GM23338 (cell line): ENCODE results near the gene FEN1. TPM values are rescaled to one million over a fixed set of nuclear protein-coding genes. Genes with fewer than 3 reads are reported as not detected.

Source experiments
- ATAC-seq: fragments of 200-7000 bp; cut with Tn5 transposase; 3 replicates; pipeline ENCODE4 v1.9.1; 2020
- DNase-seq: peaks from one replicate; pipeline ENCODE4 v3.0.0-alpha.2; 2015; ENCODE audit warnings: low spot score
- H2AFZ ChIP-seq: fragments of 200-600 bp; sonication (generic); 2 replicates; pipeline ENCODE4 v1.8.0; 2016; ENCODE audit warnings: antibody characterized with exemption, mild to moderate bottlenecking, moderate library complexity
- H3F3A ChIP-seq: fragments of 200-600 bp; sonication (generic); replicated peaks from 2 replicates; pipeline ENCODE4 v1.8.0; 2017; ENCODE audit warnings: antibody characterized with exemption, mixed run types, low read depth
- H3K27ac ChIP-seq: fragments of 200-600 bp; sonication (generic); 2 replicates; pipeline ENCODE4 v1.6.1; 2016; ENCODE audit warnings: low read depth
- H3K27me3 ChIP-seq: fragments of 200-600 bp; sonication (generic); 2 replicates; pipeline ENCODE4 v1.8.0; 2016; ENCODE audit warnings: mild to moderate bottlenecking, mixed run types, moderate library complexity; ENCODE audit not compliant: insufficient read depth
- H3K36me3 ChIP-seq: fragments of 200-600 bp; sonication (generic); 2 replicates; pipeline ENCODE4 v1.8.0; 2016; ENCODE audit warnings: mild to moderate bottlenecking; ENCODE audit not compliant: insufficient read depth
- H3K4me1 ChIP-seq: fragments of 200-600 bp; sonication (generic); 2 replicates; pipeline ENCODE4 v1.8.0; 2016; ENCODE audit warnings: mild to moderate bottlenecking, moderate library complexity; ENCODE audit not compliant: insufficient read depth
- H3K4me2 ChIP-seq: fragments of 200-600 bp; sonication (generic); 2 replicates; pipeline ENCODE4 v1.7.1; 2017; ENCODE audit warnings: mixed run types
- H3K4me3 ChIP-seq: fragments of 200-600 bp; sonication (generic); 2 replicates; pipeline ENCODE4 v1.6.1; 2016; ENCODE audit warnings: mixed run types
- H3K79me2 ChIP-seq: fragments of 200-600 bp; sonication (generic); replicated peaks from 2 replicates; pipeline ENCODE4 v1.8.0; 2017; ENCODE audit warnings: mild to moderate bottlenecking; ENCODE audit not compliant: insufficient read depth
- H3K9me2 ChIP-seq: fragments of 200-600 bp; sonication (generic); 2 replicates; pipeline ENCODE4 v1.8.0; 2017; ENCODE audit not compliant: insufficient read depth
- H4K20me1 ChIP-seq: fragments of 200-600 bp; sonication (generic); replicated peaks from 2 replicates; pipeline ENCODE4 v1.8.0; 2017; ENCODE audit warnings: mild to moderate bottlenecking; ENCODE audit not compliant: insufficient read depth
- H3K27ac Mint-ChIP-seq: 2 replicates; pipeline ENCODE4 v1.8.0; 2020; ENCODE audit warnings: inconsistent platforms, mild to moderate bottlenecking, moderate library complexity, mixed read lengths
- H3K27me3 Mint-ChIP-seq: 3 replicates; pipeline ENCODE4 v1.8.0; 2022; ENCODE audit warnings: low read depth, mild to moderate bottlenecking, moderate library complexity, mixed read lengths, inconsistent platforms; ENCODE audit not compliant: insufficient read depth, poor library complexity
- H3K36me3 Mint-ChIP-seq: 3 replicates; pipeline ENCODE4 v1.8.0; 2021; ENCODE audit warnings: low read depth, mild to moderate bottlenecking, inconsistent platforms, moderate library complexity, mixed read lengths
- H3K4me1 Mint-ChIP-seq: 3 replicates; pipeline ENCODE4 v1.8.0; 2020; ENCODE audit warnings: mild to moderate bottlenecking, inconsistent platforms, mixed read lengths
- H3K4me3 Mint-ChIP-seq: 3 replicates; pipeline ENCODE4 v1.8.0; 2021; ENCODE audit warnings: moderate library complexity, mild to moderate bottlenecking, inconsistent platforms, mixed read lengths
- H3K9me3 Mint-ChIP-seq: 3 replicates; pipeline ENCODE4 v1.8.0; 2020; ENCODE audit warnings: moderate library complexity, mild to moderate bottlenecking, inconsistent platforms, mixed read lengths
- CREB1 ChIP-seq: fragments of 250-450 bp; sonication (Bioruptor Pico); IDR thresholded peaks from 2 replicates; pipeline ENCODE4 v1.5.0; 2020; ENCODE audit warnings: low read depth, mild to moderate bottlenecking, moderate library complexity
- CTCF ChIP-seq, 2 experiments: fragments of 200-600 bp in 1 of 2; sonication (generic) in 1 of 2; conservative IDR thresholded peaks; 2 replicates each; pipeline versions ENCODE4 v1.5.1 to v1.6.1; 2016 to 2017; ENCODE audit warnings: antibody characterized with exemption in 2 of 2, low read depth in 2 of 2, mild to moderate bottlenecking in 2 of 2, moderate library complexity in 1 of 2
- ETS1 ChIP-seq: IDR thresholded peaks from 2 replicates; pipeline ENCODE4 v1.6.1; 2016; ENCODE audit warnings: antibody characterized with exemption
- EZH2phosphoT487 ChIP-seq: fragments of 200-600 bp; sonication (generic); IDR thresholded peaks from one replicate; pipeline ENCODE4 v1.8.1; 2018; ENCODE audit warnings: antibody characterized with exemption; ENCODE audit not compliant: unreplicated experiment
- NANOG ChIP-seq: IDR thresholded peaks from 2 replicates; pipeline ENCODE4 v1.6.1; 2016; ENCODE audit warnings: antibody characterized with exemption, borderline replicate concordance
- ZNF114 ChIP-seq: fragments of 250-450 bp; sonication (Bioruptor Pico); IDR thresholded peaks from 2 replicates; pipeline ENCODE4 v1.5.0; 2020; ENCODE audit warnings: mild to moderate bottlenecking, moderate library complexity
- ZNF331 ChIP-seq: fragments of 250-450 bp; sonication (Bioruptor Pico); IDR thresholded peaks from 2 replicates; pipeline ENCODE4 v1.5.0; 2020; ENCODE audit warnings: low read depth, mild to moderate bottlenecking, moderate library complexity
- polyA plus RNA-seq: library from polyadenylated mRNA; unstranded; fragments of >200 nt; fragmentation: Nextera tagmentation; extraction: Ambion mirVana; gene quantifications from 2 replicates; pipeline ENCODE4 v1.2.1, GENCODE V29; 2016
- total RNA-seq: library from RNA; depleted of rRNA; stranded (reverse); fragments of >200 nt; shearing (Covaris generic); gene quantifications from 2 replicates; pipeline ENCODE4 v1.2.3, GENCODE V29; 2014
- TF ChIP-seq, protein P1 (sequence below): fragments of 250-450 bp; sonication (Bioruptor Pico); IDR thresholded peaks from 2 replicates; pipeline ENCODE4 v1.5.0; 2020; ENCODE audit warnings: mild to moderate bottlenecking, moderate library complexity

FEN1 gene
- total and polyA plus RNA-seq, 2 experiments from 2014 or later: 85.1 to 89.0 TPM

DNA sequence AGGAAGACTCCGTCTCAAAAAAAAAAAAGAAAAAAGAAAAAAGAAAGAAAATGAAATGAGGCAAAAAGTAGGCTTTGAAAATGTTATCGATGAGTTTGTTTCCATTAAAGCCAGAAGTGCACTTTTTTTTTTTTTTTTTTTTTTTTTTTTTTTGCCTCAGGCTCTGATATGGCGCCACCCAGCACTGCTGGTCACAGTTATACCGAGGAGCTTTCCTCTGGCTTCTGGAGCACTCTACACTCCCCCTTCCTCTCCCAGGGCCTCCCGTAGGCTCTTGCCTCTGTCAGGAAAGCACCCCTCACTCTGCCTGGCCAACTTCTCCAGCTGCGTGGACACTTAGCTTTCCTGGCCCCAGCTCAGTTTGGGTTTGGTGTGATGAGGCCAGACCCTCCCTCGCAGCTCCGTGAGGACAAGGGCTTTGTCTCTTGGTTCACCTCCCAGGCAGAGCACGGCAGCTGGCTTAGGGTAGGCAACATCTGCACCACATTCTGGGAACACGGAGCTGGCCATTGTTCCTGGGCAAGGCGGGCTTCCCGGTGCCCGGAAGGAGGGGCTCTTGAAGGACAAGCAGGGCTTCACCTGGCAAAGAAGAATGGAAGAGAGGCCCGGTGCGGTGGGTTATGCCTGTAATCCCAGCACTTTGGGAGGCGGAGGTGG lies 52.3 kb downstream of the FEN1 start:
- peaks cover 72% of the 10 kb centered on the region for H3K36me3 ChIP-seq
- no peaks in the 10 kb centered on the region for H3K9me3 Mint-ChIP-seq
- H3K4me1 ChIP-seq: no peaks in the 10 kb centered on the region
- peaks cover 7% of the 10 kb centered on the region for H3K27me3 Mint-ChIP-seq
- peaks cover 26% of the 10 kb centered on the region; the same call in 1 of the 2 replicates for H3F3A ChIP-seq
- H3K4me2 ChIP-seq: no peak overlapping the region
- H3K27me3 ChIP-seq: no peaks in the 10 kb centered on the region
- no peak overlapping the region for H3K4me3 Mint-ChIP-seq
- peaks cover 98% of the 10 kb centered on the region for H3K36me3 Mint-ChIP-seq
- peak; percentile 72 for ATAC-seq
- no peak for DNase-seq
- H4K20me1 ChIP-seq: peaks cover 34% of the 10 kb centered on the region
- peaks cover 2% of the 10 kb centered on the region; the same call in 2 of the 3 replicates for H3K4me1 Mint-ChIP-seq
- H3K9me2 ChIP-seq: no peaks in the 10 kb centered on the region
- no peak for TF ChIP-seq CREB1 (CRISPR knock-in tag)
- no peak for TF ChIP-seq CTCF (conservative IDR thresholded peaks at IDR 0.05; ENCODE audit: low read depth in 2 of 2)
- no peak for TF ChIP-seq EZH2phosphoT487
- no peak overlapping the region for H2AFZ ChIP-seq
- peak overlapping the region; percentile 39; the same call in 1 of the 2 replicates for H3K27ac ChIP-seq
- peaks cover 20% of the 10 kb centered on the region for H3K79me2 ChIP-seq
- no peak overlapping the region for H3K4me3 ChIP-seq
- H3K27ac Mint-ChIP-seq: peak overlapping the region; percentile 77

DNA sequence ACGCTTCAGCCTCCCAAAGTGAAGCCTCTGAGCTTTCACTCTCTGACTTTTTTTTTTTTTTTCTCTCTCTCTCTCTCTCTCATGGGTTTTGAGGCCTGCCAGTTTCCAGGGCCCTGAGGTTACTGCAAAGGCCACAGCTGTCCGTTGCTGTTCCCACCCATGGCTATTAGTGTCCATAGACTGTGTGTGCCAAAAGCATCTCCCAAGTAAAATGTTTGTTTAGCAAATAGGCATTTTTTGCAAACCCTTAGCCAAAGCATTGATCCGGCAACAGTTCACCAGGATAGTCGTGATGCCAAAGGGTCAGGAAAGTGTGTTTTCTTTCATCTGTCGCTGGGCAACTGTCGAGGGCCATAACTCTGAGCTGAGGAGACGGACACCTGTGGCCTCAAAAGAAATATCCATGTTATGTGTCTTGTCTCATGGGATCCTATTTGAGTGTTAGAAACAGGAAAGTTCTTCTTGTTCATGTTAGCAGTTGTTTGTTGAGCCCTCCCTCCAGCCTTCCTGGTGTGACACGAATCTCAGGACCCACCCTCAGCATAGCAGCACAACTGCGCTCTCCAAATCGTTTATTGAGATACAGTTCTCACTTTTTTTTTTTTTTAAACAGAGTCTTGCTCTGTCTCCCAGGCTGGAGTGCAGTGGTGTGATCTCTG lies 53.8 kb downstream of the FEN1 start:
- no peak overlapping the region for H2AFZ ChIP-seq
- H3K9me2 ChIP-seq: no peaks in the 10 kb centered on the region
- peaks cover 69% of the 10 kb centered on the region for H3K36me3 ChIP-seq
- no peak overlapping the region for H3K27ac Mint-ChIP-seq
- H3K4me3 ChIP-seq: no peak overlapping the region
- H3K79me2 ChIP-seq: peaks cover 16% of the 10 kb centered on the region
- 0 out of 2 replicates have a peak, but pooled peaks cover 28% of the 10 kb centered on the region for H3F3A ChIP-seq
- peaks cover 98% of the 10 kb centered on the region for H3K36me3 Mint-ChIP-seq
- H3K4me3 Mint-ChIP-seq: no peak overlapping the region
- H4K20me1 ChIP-seq: peaks cover 29% of the 10 kb centered on the region
- ATAC-seq (no peak), DNase-seq (no peak)
- H3K27ac ChIP-seq: peak overlapping the region; percentile 62
- H3K27me3 ChIP-seq: no peaks in the 10 kb centered on the region
- no peak overlapping the region for H3K4me2 ChIP-seq
- H3K4me1 Mint-ChIP-seq: peaks cover 2% of the 10 kb centered on the region; the same call in 2 of the 3 replicates
- no peaks in the 10 kb centered on the region for H3K4me1 ChIP-seq
- no peaks in the 10 kb centered on the region for H3K9me3 Mint-ChIP-seq
- peaks cover 9% of the 10 kb centered on the region for H3K27me3 Mint-ChIP-seq
- TF ChIP-seq ZNF114 (no peak), ZNF331 (CRISPR knock-in tag) (no peak), NANOG (no peak), CREB1 (CRISPR knock-in tag) (no peak), ETS1 (no peak), CTCF (conservative IDR thresholded peaks at IDR 0.05; ENCODE audit: low read depth in 2 of 2) (no peak)
- TF ChIP-seq, protein P1, sequence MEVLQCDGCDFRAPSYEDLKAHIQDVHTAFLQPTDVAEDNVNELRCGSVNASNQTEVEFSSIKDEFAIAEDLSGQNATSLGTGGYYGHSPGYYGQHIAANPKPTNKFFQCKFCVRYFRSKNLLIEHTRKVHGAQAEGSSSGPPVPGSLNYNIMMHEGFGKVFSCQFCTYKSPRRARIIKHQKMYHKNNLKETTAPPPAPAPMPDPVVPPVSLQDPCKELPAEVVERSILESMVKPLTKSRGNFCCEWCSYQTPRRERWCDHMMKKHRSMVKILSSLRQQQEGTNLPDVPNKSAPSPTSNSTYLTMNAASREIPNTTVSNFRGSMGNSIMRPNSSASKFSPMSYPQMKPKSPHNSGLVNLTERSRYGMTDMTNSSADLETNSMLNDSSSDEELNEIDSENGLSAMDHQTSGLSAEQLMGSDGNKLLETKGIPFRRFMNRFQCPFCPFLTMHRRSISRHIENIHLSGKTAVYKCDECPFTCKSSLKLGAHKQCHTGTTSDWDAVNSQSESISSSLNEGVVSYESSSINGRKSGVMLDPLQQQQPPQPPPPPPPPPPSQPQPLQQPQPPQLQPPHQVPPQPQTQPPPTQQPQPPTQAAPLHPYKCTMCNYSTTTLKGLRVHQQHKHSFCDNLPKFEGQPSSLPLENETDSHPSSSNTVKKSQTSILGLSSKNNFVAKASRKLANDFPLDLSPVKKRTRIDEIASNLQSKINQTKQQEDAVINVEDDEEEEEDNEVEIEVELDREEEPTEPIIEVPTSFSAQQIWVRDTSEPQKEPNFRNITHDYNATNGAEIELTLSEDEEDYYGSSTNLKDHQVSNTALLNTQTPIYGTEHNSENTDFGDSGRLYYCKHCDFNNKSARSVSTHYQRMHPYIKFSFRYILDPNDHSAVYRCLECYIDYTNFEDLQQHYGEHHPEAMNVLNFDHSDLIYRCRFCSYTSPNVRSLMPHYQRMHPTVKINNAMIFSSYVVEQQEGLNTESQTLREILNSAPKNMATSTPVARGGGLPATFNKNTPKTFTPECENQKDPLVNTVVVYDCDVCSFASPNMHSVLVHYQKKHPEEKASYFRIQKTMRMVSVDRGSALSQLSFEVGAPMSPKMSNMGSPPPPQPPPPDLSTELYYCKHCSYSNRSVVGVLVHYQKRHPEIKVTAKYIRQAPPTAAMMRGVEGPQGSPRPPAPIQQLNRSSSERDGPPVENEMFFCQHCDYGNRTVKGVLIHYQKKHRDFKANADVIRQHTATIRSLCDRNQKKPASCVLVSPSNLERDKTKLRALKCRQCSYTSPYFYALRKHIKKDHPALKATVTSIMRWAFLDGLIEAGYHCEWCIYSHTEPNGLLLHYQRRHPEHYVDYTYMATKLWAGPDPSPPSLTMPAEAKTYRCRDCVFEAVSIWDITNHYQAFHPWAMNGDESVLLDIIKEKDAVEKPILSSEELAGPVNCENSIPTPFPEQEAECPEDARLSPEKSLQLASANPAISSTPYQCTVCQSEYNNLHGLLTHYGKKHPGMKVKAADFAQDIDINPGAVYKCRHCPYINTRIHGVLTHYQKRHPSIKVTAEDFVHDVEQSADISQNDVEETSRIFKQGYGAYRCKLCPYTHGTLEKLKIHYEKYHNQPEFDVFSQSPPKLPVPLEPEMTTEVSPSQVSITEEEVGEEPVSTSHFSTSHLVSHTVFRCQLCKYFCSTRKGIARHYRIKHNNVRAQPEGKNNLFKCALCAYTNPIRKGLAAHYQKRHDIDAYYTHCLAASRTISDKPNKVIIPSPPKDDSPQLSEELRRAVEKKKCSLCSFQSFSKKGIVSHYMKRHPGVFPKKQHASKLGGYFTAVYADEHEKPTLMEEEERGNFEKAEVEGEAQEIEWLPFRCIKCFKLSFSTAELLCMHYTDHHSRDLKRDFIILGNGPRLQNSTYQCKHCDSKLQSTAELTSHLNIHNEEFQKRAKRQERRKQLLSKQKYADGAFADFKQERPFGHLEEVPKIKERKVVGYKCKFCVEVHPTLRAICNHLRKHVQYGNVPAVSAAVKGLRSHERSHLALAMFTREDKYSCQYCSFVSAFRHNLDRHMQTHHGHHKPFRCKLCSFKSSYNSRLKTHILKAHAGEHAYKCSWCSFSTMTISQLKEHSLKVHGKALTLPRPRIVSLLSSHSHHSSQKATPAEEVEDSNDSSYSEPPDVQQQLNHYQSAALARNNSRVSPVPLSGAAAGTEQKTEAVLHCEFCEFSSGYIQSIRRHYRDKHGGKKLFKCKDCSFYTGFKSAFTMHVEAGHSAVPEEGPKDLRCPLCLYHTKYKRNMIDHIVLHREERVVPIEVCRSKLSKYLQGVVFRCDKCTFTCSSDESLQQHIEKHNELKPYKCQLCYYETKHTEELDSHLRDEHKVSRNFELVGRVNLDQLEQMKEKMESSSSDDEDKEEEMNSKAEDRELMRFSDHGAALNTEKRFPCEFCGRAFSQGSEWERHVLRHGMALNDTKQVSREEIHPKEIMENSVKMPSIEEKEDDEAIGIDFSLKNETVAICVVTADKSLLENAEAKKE (CRISPR knock-in tag): no peak
